Measurements from ENCODE around the gene OSTM1. TPM values are rescaled to one million over a fixed set of nuclear protein-coding genes. Genes with fewer than 3 reads are reported as not detected.

The OSTM1 gene
- total RNA-seq, 1 experiment from 2014 or later = 20.9 TPM

DNA sequence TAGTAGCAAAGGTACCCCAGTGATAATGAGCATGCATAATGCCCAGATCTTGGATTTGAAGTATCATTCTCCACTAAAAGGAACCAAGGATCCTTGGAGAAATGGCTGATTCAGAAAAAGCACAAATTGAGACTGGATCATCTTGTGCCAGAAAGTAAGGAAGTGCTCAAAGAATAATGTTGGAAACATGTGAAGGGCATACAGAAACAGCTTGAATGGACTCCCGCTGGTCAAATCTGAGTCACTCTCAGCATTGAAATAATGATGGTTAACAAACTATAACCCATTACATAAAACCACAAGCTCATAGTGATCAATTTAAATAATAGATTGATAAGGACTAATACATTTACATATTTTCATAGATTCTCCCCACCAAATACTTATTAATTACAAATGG, 3.6 kb upstream of the OSTM1 start:
- no peak overlapping the region for H3K9ac ChIP-seq (ENCODE audit: extremely low read depth, insufficient read length, low read length)
- H3K23me2 ChIP-seq (ENCODE audit: insufficient read length, low read depth, low read length, poor library complexity, severe bottlenecking) = peaks cover 8% of the 10 kb centered on the region
- peaks cover 33% of the 10 kb centered on the region for H3K27me3 Mint-ChIP-seq (ENCODE audit: low read depth)
- no peak overlapping the region for H4K5ac ChIP-seq (ENCODE audit: insufficient read length, low read depth, low read length)
- no peak overlapping the region for H3K4me2 ChIP-seq (ENCODE audit: insufficient read depth, insufficient read length, low read length)
- no peaks in the 10 kb centered on the region; the same call in 1 of the 2 replicates for H3K4me1 ChIP-seq (ENCODE audit: insufficient read depth, low read length)
- H2AFZ ChIP-seq (ENCODE audit: low read length) = no peak overlapping the region
- no peaks in the 10 kb centered on the region for H3K79me1 ChIP-seq (ENCODE audit: insufficient read depth, low read depth, low read length, poor library complexity, severe bottlenecking)
- no peak overlapping the region for H3K56ac ChIP-seq (ENCODE audit: insufficient read length, low read depth, low read length)
- no peak overlapping the region for H2BK5ac ChIP-seq (ENCODE audit: insufficient read length, low read length)
- H3K9me3 Mint-ChIP-seq = peaks cover 0 to 3% of the 10 kb centered on the region in 2 experiments; a peak in 2 of 5 replicates
- H4K20me1 ChIP-seq (ENCODE audit: control insufficient read depth, insufficient read depth, insufficient read length) = no peaks in the 10 kb centered on the region
- H2BK15ac ChIP-seq (ENCODE audit: low read depth, low read length) = no peak overlapping the region
- H3K27me3 ChIP-seq (ENCODE audit: insufficient read depth, low read length) = no peaks in the 10 kb centered on the region; the same call in 1 of the 2 replicates
- DNase-seq = no peak
- no peak overlapping the region for H3K14ac ChIP-seq (ENCODE audit: insufficient read depth, low read length)
- H3K9me3 ChIP-seq (ENCODE audit: control insufficient read depth, low read depth, low read length) = no peaks in the 10 kb centered on the region
- no peak overlapping the region for H2BK20ac ChIP-seq (ENCODE audit: low read depth, low read length, poor library complexity, severe bottlenecking)
- H2AK5ac ChIP-seq (ENCODE audit: insufficient read length, low read length) = no peak overlapping the region
- H3K4me1 Mint-ChIP-seq = peaks cover 32 to 38% of the 10 kb centered on the region in 2 experiments
- no CpG with 5 or more reads among the region's 1 CpG for whole genome bisulfite sequencing (ENCODE audit: extremely low coverage, insufficient read length, low lambda C conversion rate)
- H4K91ac ChIP-seq (ENCODE audit: insufficient read length, low read depth, low read length) = no peak overlapping the region
- H3K27ac ChIP-seq (ENCODE audit: insufficient read length, low read depth, low read length) = no peak overlapping the region
- no peak overlapping the region; a peak in 1 of 7 replicates for H3K27ac Mint-ChIP-seq
- no peak overlapping the region for H4K8ac ChIP-seq (replicated peaks; ENCODE audit: insufficient read length, low read depth, low read length)
- no peak overlapping the region for H3K18ac ChIP-seq (ENCODE audit: insufficient read length, low read depth, low read length)
- H3K4ac ChIP-seq (ENCODE audit: low read depth, low read length) = no peak overlapping the region
- no peak overlapping the region for H3T11ph ChIP-seq (ENCODE audit: low read length)
- H2BK120ac ChIP-seq (ENCODE audit: low read depth, low read length, poor library complexity, severe bottlenecking) = no peak overlapping the region
- TF ChIP-seq, protein P1, sequence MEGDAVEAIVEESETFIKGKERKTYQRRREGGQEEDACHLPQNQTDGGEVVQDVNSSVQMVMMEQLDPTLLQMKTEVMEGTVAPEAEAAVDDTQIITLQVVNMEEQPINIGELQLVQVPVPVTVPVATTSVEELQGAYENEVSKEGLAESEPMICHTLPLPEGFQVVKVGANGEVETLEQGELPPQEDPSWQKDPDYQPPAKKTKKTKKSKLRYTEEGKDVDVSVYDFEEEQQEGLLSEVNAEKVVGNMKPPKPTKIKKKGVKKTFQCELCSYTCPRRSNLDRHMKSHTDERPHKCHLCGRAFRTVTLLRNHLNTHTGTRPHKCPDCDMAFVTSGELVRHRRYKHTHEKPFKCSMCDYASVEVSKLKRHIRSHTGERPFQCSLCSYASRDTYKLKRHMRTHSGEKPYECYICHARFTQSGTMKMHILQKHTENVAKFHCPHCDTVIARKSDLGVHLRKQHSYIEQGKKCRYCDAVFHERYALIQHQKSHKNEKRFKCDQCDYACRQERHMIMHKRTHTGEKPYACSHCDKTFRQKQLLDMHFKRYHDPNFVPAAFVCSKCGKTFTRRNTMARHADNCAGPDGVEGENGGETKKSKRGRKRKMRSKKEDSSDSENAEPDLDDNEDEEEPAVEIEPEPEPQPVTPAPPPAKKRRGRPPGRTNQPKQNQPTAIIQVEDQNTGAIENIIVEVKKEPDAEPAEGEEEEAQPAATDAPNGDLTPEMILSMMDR (conservative IDR thresholded peaks at IDR 0.05) = no peak
- H3K79me2 ChIP-seq (ENCODE audit: insufficient read depth, low read length) = no peaks in the 10 kb centered on the region; the same call in 1 of the 2 replicates
- H3K36me3 Mint-ChIP-seq (ENCODE audit: insufficient read depth in 1 of 3, low read depth in 3 of 3) = no peaks in the 10 kb centered on the region; a peak in 1 of 7 replicates
- H3K4me3 Mint-ChIP-seq = no peak overlapping the region
- no peak overlapping the region for H2BK12ac ChIP-seq (ENCODE audit: insufficient read length, low read depth, low read length)
- no peak overlapping the region for H3K23ac ChIP-seq (ENCODE audit: insufficient read length, low read depth, low read length)

Data from H9 (cell line).